Mammary epithelial cell (primary cell): ENCODE data around the gene MT1B.

Experiments used
- CTCF ChIP-seq, 2 donors: IDR thresholded peaks in 1 of 2; conservative IDR thresholded peaks in 1 of 2; 2 replicates each; pipeline ENCODE4 v1.5.1; 2011 to 2012; ENCODE audit warnings: inconsistent platforms in 2 of 2, low read length in 2 of 2, mild to moderate bottlenecking in 2 of 2, control low read depth in 1 of 2, low read depth in 1 of 2; ENCODE audit not compliant: insufficient read depth in 1 of 2; ENCODE audit errors: extremely low read depth in 1 of 2
- EZH2 ChIP-seq: IDR thresholded peaks from 2 replicates; pipeline ENCODE4 v1.6.1; 2012; ENCODE audit warnings: low read length, inconsistent platforms, borderline replicate concordance

GRCh38 chr16:56695246-56695645, 43.6 kb downstream of the MT1B start:
- TF ChIP-seq CTCF (conservative IDR thresholded peaks at IDR 0.05 in 1 of 2, IDR thresholded peaks at IDR 0.05 in 1 of 2; ENCODE audit: extremely low read depth in 1 of 2, insufficient read depth in 1 of 2, low read depth in 1 of 2, low read length in 2 of 2) = no peak
- no peak for TF ChIP-seq EZH2
